Hematopoietic multipotent progenitor cell (in vitro differentiated cells): ENCODE data around the gene CRACDL. TPM values are rescaled to one million over a fixed set of nuclear protein-coding genes. Genes with fewer than 3 reads are reported as not detected.

Experiments used
- DNase-seq, 3 donors: peaks; one replicate each; pipeline ENCODE4 v3.0.0-alpha.2; 2011 to 2015; ENCODE audit warnings: low read depth in 2 of 3, low spot score in 2 of 3
- total RNA-seq: library from RNA; depleted of rRNA; stranded (reverse); fragments of >200 nt; gene quantifications from one replicate; pipeline ENCODE4 v1.2.3, GENCODE V29; 2012

Gene CRACDL
- total RNA-seq, 1 donor: 1.6 TPM

- no peak for DNase-seq
Measured at GRCh38 chr2:98808546-98808945, 127.5 kb downstream of the CRACDL start.

- no peak for DNase-seq
Measured at GRCh38 chr2:98807929-98808328, 128.1 kb downstream of the CRACDL start.

GRCh38 chr2:98807221-98807620 lies 128.8 kb downstream of the CRACDL start:
- no peak for DNase-seq

GRCh38 chr2:98806236-98806697 lies 129.8 kb downstream of the CRACDL start:
- no peak for DNase-seq

GRCh38 chr2:98805412-98806171 lies 130.4 kb downstream of the CRACDL start:
- no peak for DNase-seq

GRCh38 chr2:98804736-98805135 lies 131.3 kb downstream of the CRACDL start:
- DNase-seq: no peak

GRCh38 chr2:98804265-98804650 lies 131.8 kb downstream of the CRACDL start:
- no peak for DNase-seq

GRCh38 chr2:98803405-98804264 lies 132.4 kb downstream of the CRACDL start:
- no peak for DNase-seq

- no peak for DNase-seq
Measured at GRCh38 chr2:98802344-98802743, 133.7 kb downstream of the CRACDL start.

- DNase-seq: peak in 1 of 3 donors; percentile 32
Measured at GRCh38 chr2:98801921-98802321, 134.1 kb downstream of the CRACDL start.

GRCh38 chr2:98801286-98801685 lies 134.7 kb downstream of the CRACDL start:
- no peak for DNase-seq

GRCh38 chr2:98800330-98801064 lies 135.5 kb downstream of the CRACDL start:
- no peak for DNase-seq

- DNase-seq: no peak
Measured at GRCh38 chr2:98799375-98800329, 136.4 kb downstream of the CRACDL start.

GRCh38 chr2:98796775-98797544 lies 139.1 kb downstream of the CRACDL start:
- no peak for DNase-seq

- no peak for DNase-seq
Measured at GRCh38 chr2:98795891-98796676, 139.9 kb downstream of the CRACDL start.

- DNase-seq: no peak
Measured at GRCh38 chr2:98793897-98794830, 141.9 kb downstream of the CRACDL start.

- no peak for DNase-seq
Measured at GRCh38 chr2:98793275-98793674, 142.8 kb downstream of the CRACDL start.
